ENCODE data around the gene THRB.

DNA sequence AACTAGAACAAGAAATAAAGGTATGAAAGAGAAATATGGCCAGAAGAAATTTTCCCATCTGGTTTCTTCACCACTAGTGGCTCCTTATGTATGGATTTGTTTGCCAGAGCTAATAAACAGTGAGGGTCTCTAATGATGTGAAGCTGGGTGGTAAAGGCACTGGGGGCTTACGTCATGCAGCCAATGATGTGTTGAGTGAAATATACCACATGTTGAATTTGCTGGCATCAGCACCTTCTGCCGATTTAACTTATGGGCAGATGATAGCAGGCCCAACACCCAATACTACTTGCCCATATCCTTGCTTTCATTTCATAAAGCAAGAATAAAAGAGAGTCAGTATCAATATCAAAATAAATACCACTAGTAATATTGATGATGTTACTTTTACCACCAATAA is 133.0 kb downstream of the THRB start:
- TF ChIP-seq EZH2 (IDR thresholded peaks at IDR 0.05; ENCODE audit: insufficient read depth, poor library complexity, severe bottlenecking): no peak
- TF ChIP-seq EZH2phosphoT487 (IDR thresholded peaks at IDR 0.05; ENCODE audit: insufficient read depth, low read depth): no peak

All from GM23248 (cell line).